ENCODE results near the gene OSBPL8.

Gene OSBPL8

DNA sequence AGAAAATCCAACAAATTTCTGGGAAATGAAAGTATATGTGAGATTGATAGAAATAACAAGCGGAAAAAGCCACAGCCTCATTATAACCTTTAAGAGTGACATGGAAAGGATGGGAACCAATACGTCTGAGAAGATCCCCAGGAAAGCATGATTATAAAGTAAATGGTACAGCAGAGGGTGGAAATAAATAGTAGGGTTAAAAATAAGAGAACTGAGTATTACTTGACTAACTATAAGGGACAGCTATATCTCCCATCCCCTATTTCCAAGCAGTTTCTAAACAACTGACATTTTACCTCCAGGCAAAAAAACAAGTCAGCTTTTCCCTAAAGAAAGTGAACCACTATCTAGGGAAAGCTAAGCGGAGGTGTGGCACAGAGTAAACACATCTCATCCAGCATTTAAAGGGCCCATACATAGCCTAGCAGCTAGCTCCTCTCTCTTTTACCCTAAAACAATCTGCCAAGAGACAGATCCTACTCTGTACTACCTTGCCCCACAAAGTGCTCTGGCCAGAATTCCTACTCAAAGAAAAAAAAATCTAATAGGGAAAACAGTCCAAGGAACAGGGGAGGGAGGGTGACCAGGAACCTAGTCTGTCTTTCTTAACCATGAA is 11.2 kb downstream of the OSBPL8 start (continued):
- TF ChIP-seq KLF10 (tag by site-specific recombination; IDR thresholded peaks at IDR 0.05) = peak; percentile 38; the same call in 1 of the 2 replicates

DNA sequence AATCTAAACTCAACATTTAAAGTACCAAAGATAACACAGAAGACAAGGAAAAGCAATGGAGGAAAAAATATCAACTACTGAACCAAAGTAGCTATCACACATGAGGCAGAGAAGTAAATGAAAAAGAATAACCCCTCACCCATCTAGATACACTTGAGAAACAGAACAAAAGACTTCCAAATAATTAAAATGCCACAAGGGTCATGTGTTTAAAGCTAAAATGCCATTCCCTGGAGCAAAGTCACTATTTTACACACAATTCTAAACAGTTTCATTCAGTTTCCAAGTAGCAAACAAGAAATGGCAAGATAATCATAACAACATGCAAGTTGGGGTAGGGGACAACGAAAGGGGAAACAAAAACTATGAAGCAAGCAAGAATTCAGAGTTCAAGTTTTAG is 12.0 kb downstream of the OSBPL8 start:
- no peak overlapping the region for H3K4me3 ChIP-seq (ENCODE audit: low read depth, low read length)
- TF ChIP-seq ZNF184 (tag by site-specific recombination; IDR thresholded peaks at IDR 0.05) (no peak), SALL2 (tag by site-specific recombination; IDR thresholded peaks at IDR 0.05; ENCODE audit: borderline replicate concordance) (no peak)
- TF ChIP-seq, protein P1, sequence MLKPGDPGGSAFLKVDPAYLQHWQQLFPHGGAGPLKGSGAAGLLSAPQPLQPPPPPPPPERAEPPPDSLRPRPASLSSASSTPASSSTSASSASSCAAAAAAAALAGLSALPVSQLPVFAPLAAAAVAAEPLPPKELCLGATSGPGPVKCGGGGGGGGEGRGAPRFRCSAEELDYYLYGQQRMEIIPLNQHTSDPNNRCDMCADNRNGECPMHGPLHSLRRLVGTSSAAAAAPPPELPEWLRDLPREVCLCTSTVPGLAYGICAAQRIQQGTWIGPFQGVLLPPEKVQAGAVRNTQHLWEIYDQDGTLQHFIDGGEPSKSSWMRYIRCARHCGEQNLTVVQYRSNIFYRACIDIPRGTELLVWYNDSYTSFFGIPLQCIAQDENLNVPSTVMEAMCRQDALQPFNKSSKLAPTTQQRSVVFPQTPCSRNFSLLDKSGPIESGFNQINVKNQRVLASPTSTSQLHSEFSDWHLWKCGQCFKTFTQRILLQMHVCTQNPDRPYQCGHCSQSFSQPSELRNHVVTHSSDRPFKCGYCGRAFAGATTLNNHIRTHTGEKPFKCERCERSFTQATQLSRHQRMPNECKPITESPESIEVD (tag by site-specific recombination; IDR thresholded peaks at IDR 0.05) = 0 out of 2 replicates have a peak, but pooled peaks have one; percentile 6
- no peaks in the 10 kb centered on the region for H3K9me3 ChIP-seq (ENCODE audit: control insufficient read depth, insufficient read depth, low read depth, low read length)
- ChIA-PET POLR2A (interaction anchor here (2.1 kb wide), 1 partner anchor 12 kb away, joined by 9 read pairs; the partner anchor contains the start of gene OSBPL8), CTCF (no interaction called here)
- H3K4me1 ChIP-seq (ENCODE audit: control insufficient read depth, insufficient read depth, low read length) = peaks cover 34% of the 10 kb centered on the region
- H3K27ac ChIP-seq (ENCODE audit: extremely low read depth, low read depth, low read length) = no peak overlapping the region
- H3K36me3 ChIP-seq (ENCODE audit: control insufficient read depth in 2 of 2, insufficient read depth in 1 of 2, low read length in 2 of 2) = no peaks in the 10 kb centered on the region

DNA sequence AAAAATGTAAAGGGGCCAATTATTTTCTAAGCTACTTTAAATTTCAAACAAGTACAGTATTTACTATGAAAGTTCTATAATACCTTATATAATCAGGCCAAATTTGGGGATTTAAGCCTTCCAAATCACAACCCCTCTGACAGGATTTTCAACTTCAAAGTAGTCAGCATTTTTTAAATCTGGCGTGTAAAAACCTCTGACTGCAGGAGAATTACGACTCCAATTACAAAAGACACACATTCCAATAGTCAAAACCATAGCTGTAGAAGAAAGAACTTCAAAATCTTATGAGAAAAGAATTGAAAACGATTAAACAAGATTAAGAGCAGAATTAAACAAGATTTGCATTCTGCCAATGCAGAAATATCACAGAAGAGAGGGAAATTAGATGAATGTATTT is 12.7 kb downstream of the OSBPL8 start:
- Histone ChIP-seq H3K4me1 (ENCODE audit: control insufficient read depth, insufficient read depth, low read length) (peaks cover 34% of the 10 kb centered on the region), H3K4me3 (ENCODE audit: low read depth, low read length) (no peak overlapping the region), H3K27ac (ENCODE audit: extremely low read depth, low read depth, low read length) (no peak overlapping the region), H3K36me3 (ENCODE audit: control insufficient read depth in 2 of 2, insufficient read depth in 1 of 2, low read length in 2 of 2) (no peaks in the 10 kb centered on the region), H3K9me3 (ENCODE audit: control insufficient read depth, insufficient read depth, low read depth, low read length) (no peaks in the 10 kb centered on the region)
- TF ChIP-seq, protein P2, sequence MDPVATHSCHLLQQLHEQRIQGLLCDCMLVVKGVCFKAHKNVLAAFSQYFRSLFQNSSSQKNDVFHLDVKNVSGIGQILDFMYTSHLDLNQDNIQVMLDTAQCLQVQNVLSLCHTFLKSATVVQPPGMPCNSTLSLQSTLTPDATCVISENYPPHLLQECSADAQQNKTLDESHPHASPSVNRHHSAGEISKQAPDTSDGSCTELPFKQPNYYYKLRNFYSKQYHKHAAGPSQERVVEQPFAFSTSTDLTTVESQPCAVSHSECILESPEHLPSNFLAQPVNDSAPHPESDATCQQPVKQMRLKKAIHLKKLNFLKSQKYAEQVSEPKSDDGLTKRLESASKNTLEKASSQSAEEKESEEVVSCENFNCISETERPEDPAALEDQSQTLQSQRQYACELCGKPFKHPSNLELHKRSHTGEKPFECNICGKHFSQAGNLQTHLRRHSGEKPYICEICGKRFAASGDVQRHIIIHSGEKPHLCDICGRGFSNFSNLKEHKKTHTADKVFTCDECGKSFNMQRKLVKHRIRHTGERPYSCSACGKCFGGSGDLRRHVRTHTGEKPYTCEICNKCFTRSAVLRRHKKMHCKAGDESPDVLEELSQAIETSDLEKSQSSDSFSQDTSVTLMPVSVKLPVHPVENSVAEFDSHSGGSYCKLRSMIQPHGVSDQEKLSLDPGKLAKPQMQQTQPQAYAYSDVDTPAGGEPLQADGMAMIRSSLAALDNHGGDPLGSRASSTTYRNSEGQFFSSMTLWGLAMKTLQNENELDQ (tag by site-specific recombination; IDR thresholded peaks at IDR 0.05; ENCODE audit: low read depth) = no peak
- 0 out of 2 replicates have a peak, but pooled peaks have one; percentile 42 for TF ChIP-seq GFI1B (tag by site-specific recombination; IDR thresholded peaks at IDR 0.05)
- CTCF ChIA-PET = no interaction called here
- POLR2A ChIA-PET = interaction anchor here (2.1 kb wide), 1 partner anchor 12 kb away, joined by 9 read pairs; the partner anchor contains the start of gene OSBPL8

DNA sequence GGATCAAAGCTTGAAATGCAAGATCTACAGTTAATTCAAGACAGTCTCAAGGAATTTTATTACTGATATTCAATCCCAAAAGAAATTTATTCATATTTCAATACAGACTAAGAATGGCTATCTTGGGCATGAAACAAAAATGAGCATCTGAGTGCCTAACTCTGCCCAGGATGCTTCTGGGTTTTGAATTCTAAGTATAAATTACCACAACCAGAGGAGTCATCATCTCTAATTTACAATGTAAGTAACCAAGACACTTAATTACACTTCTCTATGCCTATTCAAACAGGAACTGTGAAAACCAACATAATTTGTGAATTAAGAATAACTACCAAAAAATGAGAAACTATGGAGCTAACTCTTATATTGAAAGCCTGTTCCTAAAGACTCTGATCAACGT is 14.1 kb downstream of the OSBPL8 start:
- no peaks in the 10 kb centered on the region for H3K36me3 ChIP-seq (ENCODE audit: control insufficient read depth in 2 of 2, insufficient read depth in 1 of 2, low read length in 2 of 2)
- peaks cover 34% of the 10 kb centered on the region for H3K4me1 ChIP-seq (ENCODE audit: control insufficient read depth, insufficient read depth, low read length)
- no peak overlapping the region for H3K27ac ChIP-seq (ENCODE audit: extremely low read depth, low read depth, low read length)
- POLR2A ChIA-PET = no interaction called here
- TF ChIP-seq ZNF571 (tag by site-specific recombination; IDR thresholded peaks at IDR 0.05) (no peak), ZNF664 (tag by site-specific recombination; IDR thresholded peaks at IDR 0.05) (no peak), SETDB1 (IDR thresholded peaks at IDR 0.05; ENCODE audit: insufficient read length, low read length) (no peak), ZNF10 (tag by site-specific recombination; IDR thresholded peaks at IDR 0.05) (no peak), ZNF16 (tag by site-specific recombination; IDR thresholded peaks at IDR 0.05; ENCODE audit: low read depth) (no peak), ZNF292 (tag by site-specific recombination; IDR thresholded peaks at IDR 0.05; ENCODE audit: borderline replicate concordance, low read depth) (no peak), TCF7L2 (IDR thresholded peaks at IDR 0.05; ENCODE audit: borderline replicate concordance, low read depth, low read length) (no peak)
- TF ChIP-seq, protein P3, sequence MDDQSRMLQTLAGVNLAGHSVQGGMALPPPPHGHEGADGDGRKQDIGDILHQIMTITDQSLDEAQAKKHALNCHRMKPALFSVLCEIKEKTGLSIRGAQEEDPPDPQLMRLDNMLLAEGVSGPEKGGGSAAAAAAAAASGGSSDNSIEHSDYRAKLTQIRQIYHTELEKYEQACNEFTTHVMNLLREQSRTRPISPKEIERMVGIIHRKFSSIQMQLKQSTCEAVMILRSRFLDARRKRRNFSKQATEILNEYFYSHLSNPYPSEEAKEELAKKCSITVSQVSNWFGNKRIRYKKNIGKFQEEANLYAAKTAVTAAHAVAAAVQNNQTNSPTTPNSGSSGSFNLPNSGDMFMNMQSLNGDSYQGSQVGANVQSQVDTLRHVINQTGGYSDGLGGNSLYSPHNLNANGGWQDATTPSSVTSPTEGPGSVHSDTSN (CRISPR knock-in tag; IDR thresholded peaks at IDR 0.05) = no peak
- no peaks in the 10 kb centered on the region for H3K9me3 ChIP-seq (ENCODE audit: control insufficient read depth, insufficient read depth, low read depth, low read length)
- no peak overlapping the region for H3K4me3 ChIP-seq (ENCODE audit: low read depth, low read length)
- CTCF ChIA-PET = interaction anchor here (3.2 kb wide), 1 partner anchor 42 kb away, joined by 11 read pairs; no protein-coding TSS in a partner anchor

Measured in HEK293 (cell line).